ENCODE data around the gene PREX1. TPM values are rescaled to one million over a fixed set of nuclear protein-coding genes. Genes with fewer than 3 reads are reported as not detected.

PREX1 gene
- total RNA-seq, 1 experiment from 2014 or later: 32.6 TPM

GRCh38 chr20:48642105-48642880 lies 185.5 kb downstream of the PREX1 start:
- no peak for DNase-seq (ENCODE audit: low read depth)

DNA sequence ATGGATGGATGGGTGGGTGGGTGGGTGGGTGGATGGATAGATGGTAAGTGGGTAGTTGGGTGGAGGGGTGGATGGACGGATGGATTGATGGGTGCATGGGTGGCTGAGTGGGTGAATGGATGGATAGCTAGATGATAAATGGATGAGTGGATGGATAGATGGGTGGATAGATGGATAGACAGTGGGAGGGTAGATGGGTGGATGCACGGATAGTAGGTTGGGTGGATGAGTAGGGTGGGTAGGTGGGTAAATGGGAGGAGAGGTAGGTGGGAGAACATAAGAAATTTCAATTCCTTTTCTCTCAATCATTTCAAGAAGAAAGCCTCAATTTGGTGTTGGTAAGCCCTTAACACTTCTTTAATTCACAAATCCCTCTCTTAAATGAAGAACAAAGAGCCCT lies 186.9 kb downstream of the PREX1 start:
- DNase-seq (ENCODE audit: low read depth): no peak

- DNase-seq (ENCODE audit: low read depth): no peak
These were observed 187.9 kb downstream of the PREX1 start for GRCh38 chr20:48639899-48640298.

- DNase-seq (ENCODE audit: low read depth): peak; percentile 86
These were observed 189.3 kb downstream of the PREX1 start for GRCh38 chr20:48638546-48638945.

DNA sequence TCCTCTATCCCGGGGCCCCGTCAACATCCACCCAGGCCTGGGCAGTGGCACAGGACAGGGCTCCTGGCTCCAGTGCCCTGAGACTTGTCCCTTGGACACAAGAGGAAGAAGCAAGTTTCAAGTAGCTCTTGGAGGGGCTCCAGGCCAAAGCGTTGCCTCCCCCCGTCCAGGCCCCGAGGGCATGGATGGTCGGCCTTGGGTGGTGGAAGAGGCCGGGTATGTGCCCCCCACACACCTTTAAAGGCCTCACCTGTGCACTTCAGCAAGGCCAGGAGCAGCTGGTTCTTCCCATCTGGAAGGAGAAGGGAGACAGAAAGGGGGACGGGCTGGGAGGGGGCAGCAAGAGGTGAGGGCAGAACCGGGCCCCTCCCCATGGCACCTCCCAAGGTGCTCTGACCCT lies 190.3 kb downstream of the PREX1 start:
- DNase-seq (ENCODE audit: low read depth): no peak

- DNase-seq (ENCODE audit: low read depth): no peak
These were observed 191.5 kb downstream of the PREX1 start for GRCh38 chr20:48636301-48636700.

- DNase-seq (ENCODE audit: low read depth): peak; percentile 57
These were observed 192.0 kb downstream of the PREX1 start for GRCh38 chr20:48635791-48636267.

DNA sequence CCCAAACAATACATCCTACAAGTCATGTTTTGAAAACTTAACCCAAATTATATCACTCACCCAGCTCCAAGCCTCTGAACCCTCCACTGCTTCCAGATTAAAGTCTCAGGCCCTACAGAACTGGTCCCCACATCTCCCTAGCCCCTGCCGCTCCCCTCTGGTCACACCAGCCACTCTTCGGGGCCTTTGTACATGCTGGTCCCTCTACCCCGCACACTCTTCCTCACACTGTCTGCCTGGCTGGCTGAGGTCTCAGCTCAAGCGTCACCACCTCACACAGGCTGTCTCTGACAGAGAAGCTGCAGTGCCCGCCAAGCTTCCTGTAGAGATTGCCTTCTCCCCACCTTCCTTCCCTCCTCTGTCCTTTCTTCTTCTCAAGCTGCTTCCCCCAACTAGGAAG lies 192.4 kb downstream of the PREX1 start:
- DNase-seq (ENCODE audit: low read depth): no peak

- no peak for DNase-seq (ENCODE audit: low read depth)
These were observed 193.2 kb downstream of the PREX1 start for GRCh38 chr20:48634641-48635040.

DNA sequence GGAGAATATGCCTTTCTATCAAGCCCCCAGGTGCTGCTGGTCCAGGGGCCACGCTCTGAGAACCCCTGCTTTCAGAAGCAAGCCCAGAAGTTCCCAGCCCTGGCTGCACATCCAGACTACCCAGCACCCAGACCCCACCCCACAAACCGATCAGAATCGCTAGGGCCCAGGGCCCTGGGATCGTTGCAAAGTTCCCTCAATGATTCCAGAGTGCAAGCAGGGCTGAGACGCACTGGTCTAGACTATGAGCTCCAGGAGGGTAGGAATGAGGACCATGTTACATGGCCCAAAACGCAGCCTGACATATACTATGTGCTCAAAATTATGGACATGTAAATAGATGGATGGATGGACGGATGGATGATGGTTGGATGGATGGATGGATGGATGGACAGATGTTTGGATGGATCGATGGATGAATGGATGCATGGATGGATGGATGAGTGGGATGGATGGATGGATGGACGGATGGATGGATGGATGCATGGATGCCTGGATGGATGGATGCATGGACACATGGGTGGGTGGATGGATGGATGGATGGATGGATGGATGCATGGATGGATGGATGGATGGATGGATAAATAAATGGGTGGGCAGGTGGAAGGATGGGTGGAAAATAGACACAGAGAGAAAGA lies 194.1 kb downstream of the PREX1 start:
- no peak for DNase-seq (ENCODE audit: low read depth)

- DNase-seq (ENCODE audit: low read depth): no peak
These were observed 194.8 kb downstream of the PREX1 start for GRCh38 chr20:48632825-48633619.

- DNase-seq (ENCODE audit: low read depth): no peak
These were observed 195.6 kb downstream of the PREX1 start for GRCh38 chr20:48632017-48632824.

DNA sequence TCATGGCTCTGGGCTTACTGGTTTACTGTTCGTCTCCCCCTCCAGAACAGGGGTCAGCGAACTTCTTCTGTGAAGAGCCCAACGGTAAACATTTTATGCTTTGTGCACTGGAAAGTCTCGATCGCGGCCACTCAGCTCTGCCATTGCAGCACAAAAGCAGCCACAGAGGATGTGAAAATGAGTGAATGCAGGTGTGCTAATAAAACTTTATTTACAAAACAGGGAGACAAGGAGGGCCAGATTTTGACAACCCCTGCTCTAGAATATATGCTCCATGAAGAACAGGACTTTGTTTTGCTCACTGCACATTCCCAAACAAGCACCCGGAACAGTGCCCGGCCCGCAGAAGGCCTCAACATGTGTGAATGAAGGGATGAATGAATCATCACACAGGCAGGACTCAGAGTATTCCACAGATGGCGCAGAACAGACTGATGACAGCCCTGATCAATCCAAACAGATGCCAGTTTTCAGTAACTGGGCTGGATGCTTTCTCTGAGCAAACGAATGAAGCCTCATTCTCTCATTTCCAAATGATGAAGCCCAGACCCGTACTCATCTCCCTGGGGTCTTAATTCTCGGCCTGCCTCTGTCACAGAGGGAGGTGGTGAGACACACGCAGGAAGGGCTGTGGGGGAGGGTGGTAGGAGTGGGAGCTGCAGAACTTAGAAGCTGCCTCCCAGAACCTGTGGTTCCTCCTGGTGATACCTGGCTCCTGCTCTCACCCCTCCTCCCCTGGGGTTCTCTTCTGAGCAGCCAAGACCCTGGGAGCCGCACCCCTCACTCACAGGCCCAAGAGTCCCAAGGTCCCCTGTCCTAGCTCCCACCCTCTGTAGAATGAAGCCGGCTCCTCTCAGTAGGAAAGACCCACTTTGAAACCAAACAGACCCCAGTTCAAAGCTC lies 196.4 kb downstream of the PREX1 start:
- peak; percentile 29 for DNase-seq (ENCODE audit: low read depth)

DNA sequence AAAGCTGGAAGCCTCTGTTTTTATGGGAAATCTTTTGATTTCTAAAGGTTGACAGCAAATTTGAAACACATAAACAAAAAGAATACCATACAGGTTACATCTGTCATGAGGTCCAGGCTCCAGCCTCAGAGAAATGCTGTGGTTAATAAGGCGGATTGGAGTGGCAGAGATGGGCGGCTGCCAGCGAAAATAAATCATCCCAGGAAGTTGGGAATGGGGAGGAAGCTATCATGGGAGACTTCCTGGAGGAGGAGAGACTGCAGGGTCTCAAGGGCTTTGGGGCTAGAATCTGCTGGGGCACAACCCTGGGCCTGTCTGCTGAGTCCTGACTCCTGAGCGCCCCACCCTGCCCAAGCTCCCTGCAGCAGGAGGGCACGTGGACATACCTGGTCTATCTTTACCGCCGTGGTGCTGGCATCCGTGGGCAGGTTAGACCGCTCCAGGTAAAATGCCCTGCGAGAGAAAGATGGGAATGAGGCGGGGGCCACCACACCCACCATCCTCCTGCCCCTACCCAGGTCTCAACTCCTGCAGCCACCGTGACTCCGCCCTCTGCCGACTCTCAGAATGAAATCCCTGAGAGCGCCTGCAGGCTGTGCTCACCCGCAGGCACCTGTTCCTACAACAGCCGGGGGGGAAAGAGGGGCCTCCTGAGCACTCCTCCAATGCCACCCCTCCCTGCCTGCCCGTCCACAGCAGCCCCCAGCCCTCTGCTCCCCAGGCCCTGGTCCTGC lies 197.3 kb downstream of the PREX1 start:
- no peak for DNase-seq (ENCODE audit: low read depth)

DNA sequence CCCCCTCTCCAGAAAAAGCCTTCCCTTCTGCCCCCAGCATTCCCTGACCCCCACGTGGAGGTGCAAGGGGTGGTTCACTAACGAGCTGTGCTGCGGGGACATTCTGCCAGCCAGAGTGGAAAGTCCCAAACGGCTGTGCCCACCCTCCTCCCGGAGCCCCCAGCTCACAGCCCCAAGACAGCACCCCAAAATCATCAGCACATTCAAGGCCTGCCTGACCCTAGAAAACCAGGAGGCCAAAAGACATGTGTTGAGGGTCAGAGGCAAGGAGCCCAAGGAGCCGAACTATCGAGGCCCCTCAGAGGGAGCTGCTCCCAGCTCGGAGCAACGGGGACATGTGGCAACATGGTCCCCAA lies 197.9 kb downstream of the PREX1 start:
- no peak for DNase-seq (ENCODE audit: low read depth)

- no peak for DNase-seq (ENCODE audit: low read depth)
These were observed 198.5 kb downstream of the PREX1 start for GRCh38 chr20:48629069-48629959.

- no peak for DNase-seq (ENCODE audit: low read depth)
These were observed 200.1 kb downstream of the PREX1 start for GRCh38 chr20:48627737-48628128.

GRCh38 chr20:48626938-48627736 lies 200.7 kb downstream of the PREX1 start:
- DNase-seq (ENCODE audit: low read depth): no peak
